SK-N-MC (cell line): ENCODE data around the gene LIMS2.

Experiments used
- DNase-seq: peaks from one replicate; pipeline ENCODE4 v3.0.0-alpha.2; 2011; ENCODE audit warnings: low read depth, low spot score
- H3K27ac ChIP-seq: fragments of 200-600 bp; sonication (generic); 2 replicates; pipeline ENCODE4 v1.5.1; 2016; ENCODE audit warnings: mixed run types
- H3K36me3 ChIP-seq: fragments of 200-600 bp; sonication (generic); 2 replicates; pipeline ENCODE4 v1.6.1; 2017; ENCODE audit warnings: antibody characterized with exemption, low read length, mixed read lengths; ENCODE audit not compliant: insufficient read depth
- H3K4me3 ChIP-seq: fragments of 200-600 bp; sonication (generic); 2 replicates; pipeline ENCODE4 v1.5.1; 2016
- H3K9ac ChIP-seq: fragments of 200-600 bp; sonication (generic); 2 replicates; pipeline ENCODE4 v1.8.0; 2017; ENCODE audit warnings: mixed run types, mixed read lengths; ENCODE audit not compliant: insufficient read length
- H3K9me3 ChIP-seq: fragments of 200-600 bp; sonication (generic); 2 replicates; pipeline ENCODE4 v1.6.1; 2017; ENCODE audit warnings: low read depth, mild to moderate bottlenecking, antibody characterized with exemption, low read length, moderate library complexity, mixed read lengths
- EZH2 ChIP-seq: fragments of 200-600 bp; sonication (generic); IDR thresholded peaks from one replicate; pipeline ENCODE4 v1.6.1; 2017; ENCODE audit warnings: antibody characterized with exemption
- FOXP2 ChIP-seq: optimal IDR thresholded peaks from 2 replicates; pipeline ENCODE3; 2011; ENCODE audit warnings: mild to moderate bottlenecking, moderate library complexity; ENCODE audit not compliant: insufficient read depth; ENCODE audit errors: extremely low read length, control extremely low read depth
- POLR2AphosphoS5 ChIP-seq: IDR thresholded peaks from 2 replicates; pipeline ENCODE4 v1.6.1; 2012; ENCODE audit warnings: mild to moderate bottlenecking, low read depth, low read length, borderline replicate concordance

The LIMS2 gene

GRCh38 chr2:127627740-127628571, 47.4 kb downstream of the LIMS2 start:
- no peak overlapping the region for H3K27ac ChIP-seq
- H3K9ac ChIP-seq, result no peak overlapping the region
- TF ChIP-seq POLR2AphosphoS5 (no peak), FOXP2 (no peak), EZH2 (no peak)

DNA sequence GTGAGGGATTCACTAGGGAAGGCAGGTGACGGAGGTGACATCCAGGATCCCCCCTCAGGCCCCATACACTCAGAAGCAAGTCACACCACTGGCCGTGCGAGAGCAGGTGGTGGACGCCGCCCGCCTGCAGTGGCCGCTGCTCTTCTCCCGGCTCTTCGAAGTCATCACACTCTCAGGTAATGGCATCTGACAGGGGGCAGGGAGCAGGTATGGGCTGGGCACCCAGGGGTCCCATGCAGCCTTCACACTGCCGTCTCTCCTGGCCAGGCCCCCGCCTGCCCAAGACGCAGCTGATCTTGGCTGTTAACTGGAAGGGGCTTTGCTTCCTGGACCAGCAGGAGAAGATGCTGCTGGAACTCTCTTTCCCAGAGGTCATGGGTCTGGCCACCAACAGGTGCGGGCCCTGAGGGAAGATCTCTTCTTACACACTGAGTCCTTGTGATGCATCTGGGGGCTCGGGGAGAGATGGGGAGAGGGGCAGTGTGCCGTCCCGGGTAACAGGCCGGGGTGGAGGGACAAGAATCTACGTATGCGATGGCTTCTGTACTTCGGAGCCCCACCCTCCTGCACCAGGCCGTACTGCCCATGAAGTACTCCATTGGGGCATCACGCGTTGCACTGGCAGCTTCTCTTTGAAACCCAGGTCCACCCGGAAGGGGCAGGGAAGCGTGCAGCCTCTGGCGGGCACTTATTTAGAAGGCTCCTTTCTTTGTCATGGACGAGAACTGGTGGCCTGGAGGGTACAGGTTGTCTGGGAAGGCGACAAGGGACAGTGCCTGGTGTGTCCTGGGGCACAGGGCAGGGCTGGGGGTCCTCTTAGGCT, 48.2 kb downstream of the LIMS2 start:
- H3K27ac ChIP-seq, result no peak overlapping the region
- no peak overlapping the region for H3K9ac ChIP-seq
- TF ChIP-seq EZH2 (no peak), POLR2AphosphoS5 (no peak), FOXP2 (no peak)
- H3K36me3 ChIP-seq, result no peaks in the 10 kb centered on the region
- H3K4me3 ChIP-seq, result no peak overlapping the region
- H3K9me3 ChIP-seq, result no peaks in the 10 kb centered on the region
- no peak for DNase-seq

More at GRCh38 chr2:127627740-127628571, 47.4 kb downstream of the LIMS2 start:
- Histone ChIP-seq H3K36me3 (no peaks in the 10 kb centered on the region), H3K9me3 (no peaks in the 10 kb centered on the region), H3K4me3 (no peak overlapping the region)
- DNase-seq, result no peak

DNA sequence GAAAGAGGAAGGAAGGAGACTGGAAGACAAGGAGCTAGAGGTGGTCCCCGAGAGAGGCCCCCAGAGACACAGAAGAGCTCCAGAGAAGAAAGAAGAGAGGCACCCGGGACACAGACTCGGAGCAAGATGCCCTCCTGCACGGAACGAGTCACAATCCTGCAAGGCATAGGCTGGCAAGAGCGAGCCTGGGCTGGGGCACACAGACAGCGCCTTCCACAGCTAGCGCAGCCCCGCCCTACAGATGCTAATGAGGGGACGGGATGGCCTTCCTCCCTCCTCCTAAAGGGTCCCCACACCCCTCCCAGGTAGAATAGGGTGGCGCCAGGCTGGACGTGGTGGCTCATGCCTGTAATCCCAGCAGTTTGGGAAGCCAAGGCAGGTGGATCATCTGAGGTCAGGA, 49.2 kb downstream of the LIMS2 start:
- Histone ChIP-seq H3K9me3 (no peaks in the 10 kb centered on the region), H3K27ac (no peak overlapping the region), H3K9ac (no peak overlapping the region), H3K36me3 (no peaks in the 10 kb centered on the region), H3K4me3 (no peak overlapping the region)
- no peak for DNase-seq
- TF ChIP-seq FOXP2 (no peak), EZH2 (no peak), POLR2AphosphoS5 (no peak)

- Histone ChIP-seq H3K27ac (no peak overlapping the region), H3K9ac (no peak overlapping the region), H3K36me3 (no peaks in the 10 kb centered on the region), H3K4me3 (no peak overlapping the region), H3K9me3 (no peaks in the 10 kb centered on the region)
- no peak for TF ChIP-seq FOXP2
- no peak for TF ChIP-seq EZH2
- DNase-seq, result no peak
These were observed 49.8 kb downstream of the LIMS2 start for GRCh38 chr2:127625572-127625951.

GRCh38 chr2:127624756-127625571, 50.4 kb downstream of the LIMS2 start:
- no peaks in the 10 kb centered on the region for H3K36me3 ChIP-seq
- H3K9me3 ChIP-seq, result no peaks in the 10 kb centered on the region
- H3K9ac ChIP-seq, result no peak overlapping the region
- H3K27ac ChIP-seq, result no peak overlapping the region
- no peak for TF ChIP-seq FOXP2
- TF ChIP-seq EZH2, result no peak
- no peak for TF ChIP-seq POLR2AphosphoS5
- DNase-seq, result no peak
- no peak overlapping the region for H3K4me3 ChIP-seq

- Histone ChIP-seq H3K9ac (no peak overlapping the region), H3K9me3 (no peaks in the 10 kb centered on the region), H3K36me3 (no peaks in the 10 kb centered on the region), H3K27ac (no peak overlapping the region), H3K4me3 (no peak overlapping the region)
- TF ChIP-seq EZH2, result no peak
- no peak for TF ChIP-seq POLR2AphosphoS5
- TF ChIP-seq FOXP2, result no peak
- no peak for DNase-seq
These were observed 51.0 kb downstream of the LIMS2 start for GRCh38 chr2:127624320-127624755.

DNA sequence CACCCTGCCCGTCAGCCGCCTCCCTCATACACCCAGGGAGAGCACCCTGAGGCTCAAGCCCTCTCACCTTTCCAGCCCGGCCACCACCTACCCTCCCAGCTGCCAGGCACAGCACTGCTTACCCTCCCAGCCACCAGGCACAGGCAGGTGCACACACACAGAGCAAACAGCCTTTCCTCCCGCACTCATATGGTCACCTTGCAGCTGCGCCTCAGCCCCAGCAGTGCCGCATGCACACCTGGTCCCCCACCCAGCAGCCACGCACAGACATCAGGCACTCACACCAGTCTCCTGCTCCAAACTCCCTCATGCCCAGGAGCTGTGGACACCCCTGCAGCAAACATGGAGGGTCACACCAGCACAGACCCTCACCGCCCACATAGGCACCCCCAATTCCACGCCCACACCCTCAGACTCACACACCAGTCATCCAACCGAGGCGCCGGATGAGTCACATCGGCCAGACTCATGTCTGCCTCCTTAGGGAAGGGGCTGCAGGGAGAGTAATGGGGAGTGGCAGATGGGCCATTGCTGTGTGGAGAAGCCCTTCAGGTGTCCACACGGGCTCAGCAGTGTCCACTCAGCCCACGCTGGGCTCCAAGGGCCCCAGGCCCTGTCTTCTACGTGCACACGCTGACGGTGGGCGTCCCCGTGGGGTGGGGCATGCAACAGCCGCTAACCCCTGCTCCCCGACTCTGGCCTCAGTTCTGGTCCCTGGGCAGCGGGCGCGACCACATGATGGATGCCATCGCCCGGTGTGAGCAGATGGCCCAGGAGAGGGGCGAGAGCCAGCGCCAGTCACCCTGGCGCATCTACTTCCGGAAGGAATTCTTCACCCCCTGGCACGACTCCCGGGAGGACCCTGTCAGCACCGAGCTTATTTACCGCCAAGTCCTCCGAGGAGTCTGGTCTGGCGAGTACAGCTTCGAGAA, 51.7 kb downstream of the LIMS2 start:
- Histone ChIP-seq H3K27ac (no peak overlapping the region), H3K4me3 (no peak overlapping the region), H3K36me3 (no peaks in the 10 kb centered on the region), H3K9ac (no peak overlapping the region), H3K9me3 (no peaks in the 10 kb centered on the region)
- TF ChIP-seq POLR2AphosphoS5 (no peak), FOXP2 (no peak)
- DNase-seq, result no peak
